HG03095 (cell line): ENCODE measurements around the gene GPC3.

Experiments used
- ATAC-seq: cut with Tn5 transposase; IDR thresholded peaks from one replicate; pipeline ENCODE4 v1.9.1; 2021; ENCODE audit warnings: moderate library complexity; ENCODE audit not compliant: unreplicated experiment

Gene GPC3

GRCh38 chrX:133971586-133971985, 13.8 kb downstream of the GPC3 start:
- no peak for ATAC-seq

GRCh38 chrX:133970076-133970475, 15.3 kb downstream of the GPC3 start:
- ATAC-seq, result no peak

GRCh38 chrX:133969191-133969590, 16.2 kb downstream of the GPC3 start:
- no peak for ATAC-seq

GRCh38 chrX:133968109-133968508, 17.3 kb downstream of the GPC3 start:
- ATAC-seq, result no peak

GRCh38 chrX:133966199-133966598, 19.2 kb downstream of the GPC3 start:
- no peak for ATAC-seq

GRCh38 chrX:133965321-133965720, 20.1 kb downstream of the GPC3 start:
- ATAC-seq, result no peak

- ATAC-seq, result no peak
Measured at GRCh38 chrX:133961046-133961445, 24.3 kb downstream of the GPC3 start.

GRCh38 chrX:133959972-133960371, 25.4 kb downstream of the GPC3 start:
- ATAC-seq, result no peak

GRCh38 chrX:133958997-133959688, 26.3 kb downstream of the GPC3 start:
- ATAC-seq, result no peak

GRCh38 chrX:133956570-133957340, 28.6 kb downstream of the GPC3 start:
- ATAC-seq, result no peak

- ATAC-seq, result no peak
Measured at GRCh38 chrX:133953785-133954355, 31.5 kb downstream of the GPC3 start.

- ATAC-seq, result no peak
Measured at GRCh38 chrX:133953078-133953477, 32.3 kb downstream of the GPC3 start.

GRCh38 chrX:133951098-133951497, 34.3 kb downstream of the GPC3 start:
- ATAC-seq, result no peak

- no peak for ATAC-seq
Measured at GRCh38 chrX:133950214-133950613, 35.2 kb downstream of the GPC3 start.

- no peak for ATAC-seq
Measured at GRCh38 chrX:133948895-133949294, 36.5 kb downstream of the GPC3 start.

- ATAC-seq, result no peak
Measured at GRCh38 chrX:133947996-133948395, 37.4 kb downstream of the GPC3 start.

- ATAC-seq, result no peak
Measured at GRCh38 chrX:133947022-133947421, 38.4 kb downstream of the GPC3 start.

GRCh38 chrX:133943507-133943906, 41.9 kb downstream of the GPC3 start:
- ATAC-seq, result no peak

GRCh38 chrX:133939655-133940302, 45.6 kb downstream of the GPC3 start:
- no peak for ATAC-seq

GRCh38 chrX:133938530-133938929, 46.9 kb downstream of the GPC3 start:
- no peak for ATAC-seq

- no peak for ATAC-seq
Measured at GRCh38 chrX:133937022-133937421, 48.4 kb downstream of the GPC3 start.

- ATAC-seq, result no peak
Measured at GRCh38 chrX:133935076-133935475, 50.3 kb downstream of the GPC3 start.
